GM21360 (cell line): ENCODE measurements around the gene YKT6.
"Not testable (repeated sequence)": the region's sequence is repeated elsewhere in the genome, so short reads cannot be mapped to it uniquely, and the experiment has no call there.

Experiments used
- ATAC-seq: cut with Tn5 transposase; IDR thresholded peaks from one replicate; pipeline ENCODE4 v1.9.1; 2021; ENCODE audit warnings: mild to moderate bottlenecking, moderate library complexity; ENCODE audit not compliant: unreplicated experiment

Gene YKT6

DNA sequence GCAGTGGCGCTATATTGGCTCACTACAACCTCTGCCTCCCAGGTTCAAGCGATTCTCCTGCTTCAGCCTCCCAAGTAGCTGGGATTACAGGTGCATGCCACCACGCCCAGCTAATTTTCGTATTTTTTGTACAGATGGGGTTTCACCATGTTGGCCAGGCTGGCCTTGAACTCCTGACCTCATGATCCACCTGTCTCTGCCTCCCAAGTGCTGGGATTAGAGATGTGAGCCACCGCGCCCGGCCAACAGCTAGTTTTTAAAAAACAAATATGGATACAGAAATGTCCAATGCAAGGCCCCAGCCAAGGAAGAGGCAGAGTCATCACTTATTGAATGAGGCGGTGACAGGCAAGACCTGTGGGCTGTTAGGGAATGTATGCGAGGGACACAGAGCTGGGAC lies 28.9 kb upstream of the YKT6 start:
- not testable (repeated sequence) for ATAC-seq

DNA sequence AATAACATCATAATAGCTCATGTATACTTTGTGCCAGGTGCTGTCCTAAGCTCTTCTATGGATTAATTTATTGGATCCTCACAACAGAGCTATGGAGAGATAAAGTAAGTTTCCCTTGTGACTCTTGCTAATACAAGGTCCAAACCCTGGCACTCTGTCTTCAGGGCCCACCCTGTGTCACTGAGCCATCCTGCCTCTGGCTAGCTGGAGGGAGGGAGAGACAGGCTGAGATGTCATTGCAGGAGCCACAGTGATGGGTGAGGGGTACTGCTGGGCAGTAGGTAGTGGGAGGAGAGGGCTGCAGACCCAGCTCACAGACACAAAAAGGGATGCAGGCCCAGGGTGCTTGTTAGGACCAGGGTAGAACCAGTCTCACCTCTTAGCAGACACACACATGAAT lies 28.4 kb upstream of the YKT6 start:
- no peak for ATAC-seq

DNA sequence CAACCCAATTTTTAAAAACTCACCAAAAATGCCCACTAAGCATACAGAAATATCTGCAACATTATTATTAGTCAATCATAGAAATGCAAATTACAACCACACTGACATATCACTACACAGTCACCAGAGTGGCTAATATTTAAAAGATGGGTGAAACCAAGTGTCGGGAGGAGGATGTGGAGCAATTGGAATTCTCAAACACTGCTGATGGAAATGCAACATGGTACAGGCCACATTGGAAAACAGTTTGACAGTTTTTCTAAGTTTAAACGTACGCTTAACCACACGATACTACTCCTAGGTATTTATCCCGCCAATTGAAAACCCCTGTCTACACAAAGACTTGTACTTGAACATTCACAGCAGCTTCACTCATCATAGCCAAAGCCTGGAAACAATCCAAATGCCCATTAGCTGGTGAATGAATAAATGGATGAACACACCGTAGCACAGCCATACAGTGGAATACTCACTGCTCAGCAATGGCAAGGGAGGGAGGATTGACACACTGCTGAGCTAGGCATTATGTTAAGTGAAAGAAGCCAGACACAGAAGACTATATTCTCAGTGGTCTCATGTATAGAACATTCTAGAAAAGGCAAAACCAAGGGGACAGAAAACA lies 27.9 kb upstream of the YKT6 start:
- no peak for ATAC-seq

DNA sequence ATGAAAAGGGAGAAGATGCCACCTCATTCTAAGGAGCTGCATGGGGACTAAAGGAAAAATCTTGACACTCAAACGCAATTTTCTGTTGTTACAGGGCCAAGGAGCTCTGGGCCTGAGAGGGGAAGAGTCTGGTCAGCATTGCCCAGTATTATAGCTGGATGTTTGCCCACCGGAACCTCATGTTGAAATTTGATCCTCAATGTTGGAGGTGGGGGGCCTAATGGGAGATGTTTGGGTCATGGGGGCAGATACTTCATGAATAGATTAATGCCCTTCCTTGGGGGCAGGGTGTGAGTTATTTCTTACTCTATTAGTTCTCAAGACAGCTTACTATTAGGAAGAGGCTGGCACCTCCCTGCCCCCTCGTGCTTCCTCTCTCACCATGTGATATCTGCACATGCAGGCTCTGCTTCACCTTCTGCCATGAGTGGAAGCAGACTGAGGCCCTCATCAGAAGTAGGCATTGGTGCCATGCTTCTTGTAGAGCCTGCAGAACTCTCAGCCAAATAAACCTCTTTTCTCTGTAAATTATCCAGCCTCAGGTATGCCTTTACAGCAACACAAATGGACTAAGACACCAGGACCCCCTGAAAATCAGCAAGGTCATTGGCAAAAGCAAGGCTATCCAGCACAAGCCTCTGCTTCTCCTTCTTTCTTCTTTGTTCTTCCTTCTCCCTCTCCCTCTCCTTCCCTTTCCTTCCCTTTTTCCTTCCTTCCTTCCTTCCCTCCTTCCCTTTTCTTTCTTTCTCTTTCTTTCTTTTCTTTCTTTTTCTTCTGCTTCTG lies 26.7 kb upstream of the YKT6 start:
- no peak for ATAC-seq

DNA sequence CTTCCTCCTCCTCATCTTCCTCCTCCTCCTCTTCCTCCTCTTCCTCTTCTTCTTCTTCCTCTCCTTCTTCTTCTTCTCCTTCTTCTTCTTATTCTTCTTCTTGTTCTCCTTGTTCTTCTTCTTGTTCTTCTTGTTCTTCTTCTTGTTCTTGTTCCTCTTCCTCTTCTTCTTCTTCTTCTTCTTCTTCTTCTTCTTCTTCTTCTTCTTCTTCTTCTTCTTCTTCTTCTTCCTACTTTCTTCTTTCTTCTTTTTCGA lies 26.2 kb upstream of the YKT6 start:
- ATAC-seq = not testable (repeated sequence)

DNA sequence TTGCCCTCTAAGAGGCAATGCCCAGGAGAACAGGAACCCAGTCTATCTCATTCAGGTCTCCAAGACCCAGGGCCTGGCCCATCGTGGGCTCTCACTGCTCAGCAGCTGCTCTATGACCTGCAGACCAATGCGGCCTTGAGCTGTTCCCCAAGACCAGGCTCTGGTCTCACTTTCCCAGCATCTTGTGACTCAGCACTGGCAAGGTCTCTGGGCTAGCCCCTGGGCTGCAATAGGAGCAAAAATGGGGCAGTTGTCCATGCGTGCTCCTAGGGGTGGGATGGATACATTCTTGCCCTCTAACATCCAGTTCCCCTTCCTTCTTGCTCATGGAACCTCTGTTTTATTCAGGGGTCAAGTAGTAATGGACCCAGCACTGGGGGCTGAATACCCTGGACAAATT lies 25.0 kb upstream of the YKT6 start:
- no peak for ATAC-seq

DNA sequence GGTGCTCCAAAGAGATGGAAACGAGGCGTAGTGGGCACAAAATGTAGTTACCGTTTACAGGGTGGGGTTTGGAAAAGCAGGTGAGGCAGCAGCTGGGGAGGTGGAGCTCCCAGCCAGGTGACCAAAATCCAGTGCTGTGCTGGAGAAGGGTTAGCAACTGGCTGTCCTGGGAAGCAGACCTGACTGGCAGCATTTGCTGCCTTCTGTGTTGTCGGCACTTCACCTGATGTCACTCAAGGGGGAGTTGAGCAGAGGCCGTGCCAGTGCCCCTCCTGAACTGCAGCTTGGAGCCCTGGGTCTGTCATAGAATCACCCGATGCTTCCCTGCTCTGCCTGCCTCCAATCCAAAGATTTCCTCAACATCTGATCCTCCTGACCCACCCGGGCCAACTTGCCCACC lies 24.3 kb upstream of the YKT6 start:
- ATAC-seq = no peak

DNA sequence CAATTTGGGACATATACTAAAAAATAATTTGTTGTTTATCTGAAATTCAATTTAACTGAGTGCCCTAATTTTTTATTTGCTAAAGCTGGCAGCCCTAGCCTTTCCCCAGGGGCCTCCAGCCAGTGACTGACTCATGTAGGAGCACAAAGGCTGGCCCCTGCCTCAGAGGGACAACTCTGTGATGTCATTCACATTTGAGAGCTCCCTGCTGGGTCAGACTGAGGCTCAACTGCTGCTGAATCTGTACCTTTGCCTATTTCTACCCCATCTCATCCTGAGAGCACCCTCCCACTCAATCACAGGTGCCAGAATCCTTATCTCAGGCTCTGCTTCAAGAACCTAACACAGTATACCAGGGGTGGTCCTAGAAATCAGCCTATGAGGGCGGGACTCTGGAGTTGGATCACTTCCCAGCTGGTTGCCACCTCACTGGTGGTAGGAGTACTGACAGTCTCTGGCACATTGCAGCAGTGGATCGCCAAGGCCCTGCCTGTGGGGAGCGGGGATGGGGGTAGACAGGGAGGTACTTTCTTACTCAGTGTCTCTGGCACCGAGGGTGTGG lies 23.1 kb upstream of the YKT6 start:
- ATAC-seq = no peak

DNA sequence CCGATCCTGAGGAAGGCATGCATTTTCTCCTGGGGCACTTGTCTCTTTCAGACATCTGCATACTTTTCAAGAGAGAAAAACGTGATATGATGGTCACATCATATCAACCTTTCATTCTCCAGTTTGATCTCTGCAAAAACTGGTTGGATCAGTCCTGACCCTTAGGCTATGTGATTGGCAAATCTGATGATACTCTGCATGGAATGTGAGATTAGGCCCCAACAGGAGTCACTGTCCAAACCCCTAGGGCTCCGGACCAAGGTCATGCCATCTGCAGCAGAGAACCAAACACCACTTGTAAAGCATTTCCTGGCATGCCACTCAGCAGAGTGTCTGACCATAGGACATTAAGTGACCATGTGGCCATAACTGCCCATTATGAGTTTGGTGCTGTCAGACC lies 20.1 kb upstream of the YKT6 start:
- ATAC-seq = no peak

DNA sequence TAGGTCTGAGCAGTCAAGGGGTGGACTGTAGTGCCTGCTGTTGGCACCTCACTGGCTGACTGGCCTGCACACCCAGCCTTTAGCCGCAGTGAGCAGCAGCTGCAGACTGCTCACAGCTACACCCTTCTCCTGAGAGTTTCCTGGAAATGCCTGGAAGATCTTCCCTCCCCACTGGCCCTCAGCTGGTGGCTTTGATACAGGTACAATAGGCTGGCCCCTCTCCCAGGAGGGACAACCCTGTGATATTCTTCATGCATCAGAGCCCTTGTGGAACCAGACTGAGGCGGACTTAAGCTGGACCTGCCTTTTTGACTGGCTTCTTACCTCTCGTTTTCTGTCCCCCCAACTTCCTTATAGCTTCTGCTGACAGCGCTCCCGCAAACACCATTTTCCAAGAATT lies 18.0 kb upstream of the YKT6 start:
- ATAC-seq = no peak

DNA sequence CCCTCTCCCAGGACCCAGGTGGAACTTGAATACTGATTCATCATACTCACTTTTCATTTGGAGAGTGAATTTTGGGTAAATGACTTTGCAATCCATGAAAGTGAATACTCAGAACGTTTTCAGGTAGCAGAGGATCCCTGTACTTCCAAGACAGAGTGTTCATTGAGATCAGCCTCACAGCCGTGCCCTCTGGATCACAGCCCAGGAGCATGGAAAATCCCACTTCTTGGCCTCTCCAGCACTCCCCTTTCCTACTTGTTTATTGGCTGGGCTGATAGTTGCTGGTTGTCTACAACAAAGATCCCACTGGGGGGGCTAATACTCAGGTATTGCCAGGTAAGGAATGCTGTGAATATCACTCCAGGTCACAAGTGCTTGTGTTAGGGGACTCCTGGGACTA lies 17.4 kb upstream of the YKT6 start:
- no peak for ATAC-seq

DNA sequence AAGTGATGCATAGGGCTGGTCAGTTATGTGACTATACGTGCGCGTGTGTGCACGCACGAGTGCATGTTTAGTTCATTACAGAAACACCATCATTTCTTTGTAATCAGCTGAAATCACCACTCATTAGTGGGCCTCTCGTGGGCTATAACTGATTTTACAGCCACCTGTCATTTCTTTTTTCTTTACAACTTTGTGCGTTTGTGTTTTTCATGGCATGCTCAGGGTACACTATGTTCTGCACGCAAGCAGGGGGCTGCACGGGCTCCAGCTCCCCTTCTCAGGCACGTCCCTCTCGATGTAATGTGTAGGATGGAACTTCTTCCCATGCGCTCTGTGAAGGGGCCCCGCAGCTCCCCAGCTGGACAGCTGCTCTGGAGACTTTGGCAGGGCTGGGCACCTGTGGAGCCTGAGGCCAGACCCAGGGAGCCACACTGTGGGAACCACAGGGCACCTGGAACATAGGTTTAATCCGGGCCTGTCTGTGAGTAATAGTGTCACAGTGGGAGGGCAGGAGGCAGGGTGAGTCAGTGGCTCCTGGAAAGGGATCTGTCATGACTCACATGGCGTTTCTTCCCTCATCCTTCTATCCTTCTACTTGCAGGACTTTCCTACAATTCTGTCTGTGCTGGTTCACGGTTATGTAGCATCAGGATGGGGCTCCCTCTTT lies 16.4 kb upstream of the YKT6 start:
- no peak for ATAC-seq

DNA sequence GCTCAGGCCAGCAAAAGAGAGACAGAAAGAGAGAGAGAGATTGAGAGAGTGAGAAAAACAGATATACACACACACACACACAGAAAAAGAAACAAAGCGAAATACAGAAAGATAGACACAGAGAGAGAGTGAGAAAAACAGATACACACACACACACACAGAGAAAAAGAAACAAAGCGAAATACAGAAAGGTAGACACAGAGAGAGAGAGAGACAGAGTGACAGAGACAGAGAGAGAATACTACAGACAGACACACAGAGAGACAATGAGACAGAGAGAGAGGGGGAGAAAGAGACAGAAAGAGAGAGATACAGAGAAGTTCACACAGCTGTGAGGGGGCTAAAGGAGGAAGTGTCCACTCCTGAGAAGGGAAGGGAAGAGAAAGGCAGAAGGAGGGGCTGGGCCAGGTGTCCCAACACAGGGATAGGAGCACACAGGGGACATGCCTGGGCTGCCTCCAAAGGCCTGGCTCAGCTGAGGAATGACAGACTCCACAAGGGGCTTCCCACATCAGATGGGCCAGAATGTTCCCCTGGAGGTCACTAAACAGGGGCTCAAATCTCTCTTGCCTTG lies 15.8 kb upstream of the YKT6 start:
- no peak for ATAC-seq

DNA sequence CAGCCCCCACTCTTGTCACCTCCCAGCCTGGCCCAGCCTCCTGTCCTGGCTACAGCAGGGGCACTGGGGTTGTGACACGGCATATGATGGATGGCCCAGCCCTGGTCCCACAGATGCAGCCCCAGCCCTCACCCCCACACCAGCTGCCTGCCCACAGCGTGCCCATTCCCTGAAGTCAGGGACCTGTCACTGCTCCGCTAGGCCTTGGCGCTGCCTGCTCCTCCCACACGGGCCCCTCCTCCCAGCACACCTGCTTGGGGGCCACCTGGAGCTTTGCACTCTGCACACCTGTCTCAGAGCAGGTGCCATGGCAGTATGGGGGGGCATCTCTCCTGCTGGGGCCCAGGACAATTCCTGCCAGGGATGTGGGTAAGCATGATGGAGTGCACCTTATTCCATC lies 15.0 kb upstream of the YKT6 start:
- no peak for ATAC-seq

DNA sequence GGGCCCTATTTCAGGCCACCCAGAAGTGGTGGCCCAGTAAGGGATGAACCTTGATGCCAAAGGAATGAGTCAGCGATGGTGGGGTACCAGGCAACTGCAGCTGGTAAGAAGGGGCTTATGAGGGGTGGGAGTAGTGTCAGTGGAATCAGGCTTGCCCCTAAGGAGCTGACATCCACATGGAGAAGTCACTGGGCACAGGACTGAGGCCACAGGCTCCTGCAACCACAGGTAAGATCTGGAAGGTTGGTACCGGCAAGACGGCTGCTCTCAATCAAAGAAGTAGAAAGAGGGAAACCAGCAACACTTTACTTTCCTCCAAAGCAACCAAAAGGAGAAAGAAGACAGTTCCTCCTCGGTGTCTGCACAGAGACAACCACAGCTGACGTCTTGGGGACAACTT lies 14.0 kb upstream of the YKT6 start:
- no peak for ATAC-seq

DNA sequence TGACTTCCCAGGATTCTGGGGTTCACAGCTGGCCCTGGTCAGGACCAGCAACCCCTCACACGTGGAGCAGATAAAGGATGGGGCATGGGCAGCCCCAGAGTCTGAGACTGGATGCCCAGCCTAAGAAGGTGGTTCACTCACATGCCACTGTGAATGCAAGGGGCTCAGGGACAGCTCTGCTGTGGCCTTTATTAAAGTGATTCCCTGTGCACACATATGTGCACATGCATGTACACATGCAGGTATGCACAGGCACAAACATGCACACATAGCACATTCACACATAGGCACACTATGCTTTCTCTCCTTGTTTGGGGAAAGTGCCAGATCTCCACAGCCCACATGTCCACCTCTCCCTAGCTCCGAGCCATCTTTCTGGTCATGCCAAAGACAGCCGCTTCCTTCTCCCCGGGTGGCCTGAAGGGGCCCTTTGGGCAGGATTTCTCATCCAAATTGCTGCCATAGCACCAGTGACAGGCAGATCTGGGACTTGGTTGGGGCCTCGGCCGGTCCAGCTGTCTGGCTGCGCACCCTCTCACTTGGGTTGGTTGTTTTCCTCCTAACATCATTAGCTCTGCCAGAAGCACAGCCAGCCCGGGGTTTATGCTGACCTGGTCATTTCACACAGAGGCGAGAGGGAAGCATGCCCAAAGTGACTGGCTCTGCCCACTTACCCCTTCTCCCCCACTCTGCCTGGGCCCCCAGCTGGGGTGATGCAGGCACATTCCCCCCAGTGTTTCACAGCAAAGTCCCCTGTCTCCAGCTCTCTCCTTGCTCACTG lies 13.0 kb upstream of the YKT6 start:
- ATAC-seq = no peak

DNA sequence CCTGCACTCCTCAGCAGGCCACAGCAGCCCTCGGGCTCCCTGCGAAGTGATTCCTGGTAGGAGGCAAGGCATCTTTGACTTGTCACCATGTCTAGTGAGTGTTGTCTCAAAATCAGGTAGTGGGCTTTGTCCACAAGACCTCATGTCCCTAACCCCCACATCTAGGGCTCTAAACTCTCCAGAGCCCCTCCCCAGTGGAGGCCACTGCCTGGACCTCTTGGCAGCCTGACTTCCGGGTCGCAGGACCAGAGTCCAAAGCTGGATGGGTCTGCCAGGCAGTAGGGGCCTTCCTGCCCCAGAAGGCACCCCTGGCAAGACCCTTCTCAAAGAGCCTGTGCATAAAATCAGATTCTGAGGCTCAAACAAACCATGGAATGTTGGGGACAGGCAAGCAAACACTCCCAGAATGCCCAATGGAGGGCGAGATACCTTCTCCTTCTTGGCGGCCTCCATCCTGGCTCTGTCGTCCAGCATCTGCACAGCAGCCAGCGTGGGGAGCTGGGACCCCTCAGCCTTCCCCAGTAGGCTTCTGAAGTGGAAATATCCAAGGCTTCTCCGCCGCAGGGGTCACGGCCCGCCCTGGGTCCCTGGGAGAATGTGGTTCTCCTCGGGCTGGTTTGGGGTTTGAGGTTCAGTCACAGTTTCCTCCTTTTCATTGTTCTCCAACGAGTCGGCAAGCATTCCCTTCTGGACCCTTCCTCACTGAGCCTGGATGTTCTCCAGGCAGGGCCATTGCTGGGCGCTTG lies 12.1 kb upstream of the YKT6 start:
- ATAC-seq = no peak

DNA sequence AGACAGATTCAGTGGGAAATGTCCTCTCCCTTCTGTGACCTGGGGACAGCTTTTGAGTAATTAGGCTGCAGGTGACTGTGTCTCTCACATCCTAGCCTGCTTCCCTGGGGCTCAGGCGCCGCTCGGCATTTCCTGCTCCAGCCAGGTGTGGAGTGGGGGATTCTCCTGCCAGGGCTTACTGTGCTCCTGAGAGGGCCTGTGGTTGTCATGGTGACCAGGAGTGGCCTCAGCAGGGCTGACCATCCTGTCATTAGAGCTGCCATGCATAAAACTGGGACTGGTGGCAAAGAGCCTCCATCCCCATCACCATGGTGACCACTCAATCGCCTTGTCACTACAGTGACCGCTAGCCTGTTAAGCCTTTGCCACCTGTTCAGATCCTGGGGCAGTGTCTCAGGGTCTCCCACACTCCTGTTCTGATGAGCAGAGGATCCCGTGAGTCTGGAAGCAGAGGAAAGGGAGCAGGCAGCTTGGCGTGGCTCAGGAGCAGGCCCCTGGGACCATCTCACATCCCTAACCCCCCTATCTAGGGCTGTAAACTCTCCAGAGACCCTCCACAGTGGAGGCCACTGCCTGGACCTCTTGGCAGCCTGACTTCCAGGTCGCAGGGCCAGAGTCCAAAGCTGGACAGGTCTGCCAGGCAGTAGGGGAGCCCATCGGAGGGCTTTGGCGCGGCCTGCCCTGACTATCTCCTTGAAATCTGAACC lies 11.3 kb upstream of the YKT6 start, which contains the start of gene GCK:
TSS of gene GCK (minus strand) at position 154 of the 707 bp plus-strand sequence. CDS start 486 bp downstream, outside the sequence.
- no peak for ATAC-seq

DNA sequence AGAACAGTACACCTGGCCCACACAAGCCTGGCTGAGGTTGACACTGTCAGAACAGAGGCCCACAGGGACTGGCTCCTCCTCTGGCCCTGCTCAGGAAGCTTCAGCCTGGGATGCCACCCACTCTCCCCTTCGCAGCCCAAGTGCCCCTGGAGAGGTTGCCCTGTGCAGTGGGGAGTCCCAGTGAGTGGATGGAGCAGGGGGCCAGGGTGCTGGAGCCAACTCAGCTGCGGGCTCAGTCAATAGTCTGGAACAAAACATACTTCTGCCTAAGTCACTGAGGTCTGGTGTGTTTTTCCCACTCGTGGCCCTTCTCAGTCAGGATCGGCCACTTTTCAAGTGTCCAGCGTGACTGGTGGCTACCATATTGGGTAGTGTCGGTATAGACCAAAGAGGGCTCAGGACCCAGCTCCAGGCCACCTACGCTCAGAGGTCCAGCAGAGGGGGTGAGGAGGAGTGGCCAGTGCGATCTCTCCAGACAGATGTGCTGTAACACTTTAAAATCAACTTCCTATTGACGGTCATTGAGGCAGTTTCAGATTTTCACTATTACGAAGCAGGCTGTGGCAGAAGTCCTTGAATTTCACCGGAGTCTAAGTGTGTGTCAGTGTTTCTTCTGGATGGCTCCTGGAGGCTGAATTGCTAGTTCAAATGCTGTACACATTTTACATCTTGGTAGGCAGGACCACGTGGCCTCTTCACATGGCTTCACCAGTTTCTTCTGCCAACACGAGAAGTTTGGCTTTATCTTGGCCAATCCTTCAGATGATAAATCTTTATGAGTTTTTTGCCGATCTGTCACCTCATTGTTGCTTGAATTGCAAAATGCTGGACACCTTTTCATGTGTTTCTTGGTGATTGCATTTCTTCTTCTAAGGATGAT lies 10.5 kb upstream of the YKT6 start:
- ATAC-seq = no peak
